ENCODE measurements around the gene FCHSD2.

DNA sequence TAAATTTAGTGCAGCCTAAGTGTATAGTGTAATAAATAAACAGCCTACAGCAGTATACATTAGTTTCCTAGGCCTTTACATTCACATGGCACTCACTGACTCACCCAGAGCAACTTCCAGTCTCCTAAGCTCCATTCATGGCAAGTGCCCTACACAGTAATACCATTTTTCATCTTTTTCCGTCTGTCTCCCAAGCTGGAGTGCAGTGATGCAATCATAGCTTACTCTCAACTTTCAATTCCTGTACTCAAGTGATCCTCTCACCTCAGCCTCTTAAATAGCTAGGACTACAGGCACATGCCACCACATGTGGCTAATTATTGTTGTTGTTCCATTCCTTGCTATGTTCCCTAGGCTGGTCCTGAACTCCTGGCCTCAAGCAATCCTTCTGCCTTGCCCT lies 54.4 kb downstream of the FCHSD2 start:
- TF ChIP-seq, protein P1, sequence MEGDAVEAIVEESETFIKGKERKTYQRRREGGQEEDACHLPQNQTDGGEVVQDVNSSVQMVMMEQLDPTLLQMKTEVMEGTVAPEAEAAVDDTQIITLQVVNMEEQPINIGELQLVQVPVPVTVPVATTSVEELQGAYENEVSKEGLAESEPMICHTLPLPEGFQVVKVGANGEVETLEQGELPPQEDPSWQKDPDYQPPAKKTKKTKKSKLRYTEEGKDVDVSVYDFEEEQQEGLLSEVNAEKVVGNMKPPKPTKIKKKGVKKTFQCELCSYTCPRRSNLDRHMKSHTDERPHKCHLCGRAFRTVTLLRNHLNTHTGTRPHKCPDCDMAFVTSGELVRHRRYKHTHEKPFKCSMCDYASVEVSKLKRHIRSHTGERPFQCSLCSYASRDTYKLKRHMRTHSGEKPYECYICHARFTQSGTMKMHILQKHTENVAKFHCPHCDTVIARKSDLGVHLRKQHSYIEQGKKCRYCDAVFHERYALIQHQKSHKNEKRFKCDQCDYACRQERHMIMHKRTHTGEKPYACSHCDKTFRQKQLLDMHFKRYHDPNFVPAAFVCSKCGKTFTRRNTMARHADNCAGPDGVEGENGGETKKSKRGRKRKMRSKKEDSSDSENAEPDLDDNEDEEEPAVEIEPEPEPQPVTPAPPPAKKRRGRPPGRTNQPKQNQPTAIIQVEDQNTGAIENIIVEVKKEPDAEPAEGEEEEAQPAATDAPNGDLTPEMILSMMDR (IDR thresholded peaks at IDR 0.05) = no peak
- TF ChIP-seq EZH2 (IDR thresholded peaks at IDR 0.05; ENCODE audit: borderline replicate concordance, insufficient read depth, low read depth, low read length, poor library complexity, severe bottlenecking) = no peak

Measured in B cell (primary cell).